GM10248 (cell line): ENCODE measurements around the gene ARHGEF12.

Experiments used
- CTCF ChIA-PET: fragments of 300-600 bp; sonication (Branson Sonifier 250); formaldehyde crosslinking; extraction: SDS; loops from one replicate; lab custom pipeline; 2021; ENCODE audit warnings: antibody characterized with exemption; lab: Yijun Ruan, JAX
- POLR2A ChIA-PET: fragments of 350-650 bp; sonication (Branson Sonifier 250); formaldehyde crosslinking; extraction: SDS; loops from one replicate; lab custom pipeline; 2020; ENCODE audit warnings: antibody characterized with exemption; lab: Yijun Ruan, JAX
- DNase-seq: peaks from one replicate; pipeline ENCODE4 v3.0.0; 2012; ENCODE audit errors: extremely low spot score
- TF ChIP-seq, protein P1 (sequence below): IDR thresholded peaks from 2 replicates; pipeline ENCODE4 v1.5.1; 2012; ENCODE audit warnings: mild to moderate bottlenecking, low read depth; ENCODE audit errors: extremely low read depth, missing control alignments, control extremely low read depth

Gene ARHGEF12

DNA sequence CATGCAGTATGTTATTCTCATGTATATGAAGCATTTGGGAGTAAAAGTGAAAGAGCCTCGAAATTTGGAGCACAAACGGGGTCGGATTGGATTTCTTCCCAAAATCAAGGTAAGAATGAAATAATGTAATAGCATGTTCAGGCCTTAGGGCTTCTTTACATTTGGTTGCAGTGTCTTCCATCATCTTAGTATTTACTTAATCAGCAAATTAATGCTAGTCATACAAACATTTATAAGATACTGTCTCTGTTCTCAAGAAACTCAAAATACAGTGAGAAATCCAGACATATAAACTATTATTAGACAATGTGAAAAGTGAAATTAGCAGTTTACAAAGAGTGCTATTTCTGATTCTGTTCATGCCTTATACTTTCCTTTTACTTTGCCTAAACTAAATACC is 112.0 kb downstream of the ARHGEF12 start:
- DNase-seq = no peak
- TF ChIP-seq, protein P1, sequence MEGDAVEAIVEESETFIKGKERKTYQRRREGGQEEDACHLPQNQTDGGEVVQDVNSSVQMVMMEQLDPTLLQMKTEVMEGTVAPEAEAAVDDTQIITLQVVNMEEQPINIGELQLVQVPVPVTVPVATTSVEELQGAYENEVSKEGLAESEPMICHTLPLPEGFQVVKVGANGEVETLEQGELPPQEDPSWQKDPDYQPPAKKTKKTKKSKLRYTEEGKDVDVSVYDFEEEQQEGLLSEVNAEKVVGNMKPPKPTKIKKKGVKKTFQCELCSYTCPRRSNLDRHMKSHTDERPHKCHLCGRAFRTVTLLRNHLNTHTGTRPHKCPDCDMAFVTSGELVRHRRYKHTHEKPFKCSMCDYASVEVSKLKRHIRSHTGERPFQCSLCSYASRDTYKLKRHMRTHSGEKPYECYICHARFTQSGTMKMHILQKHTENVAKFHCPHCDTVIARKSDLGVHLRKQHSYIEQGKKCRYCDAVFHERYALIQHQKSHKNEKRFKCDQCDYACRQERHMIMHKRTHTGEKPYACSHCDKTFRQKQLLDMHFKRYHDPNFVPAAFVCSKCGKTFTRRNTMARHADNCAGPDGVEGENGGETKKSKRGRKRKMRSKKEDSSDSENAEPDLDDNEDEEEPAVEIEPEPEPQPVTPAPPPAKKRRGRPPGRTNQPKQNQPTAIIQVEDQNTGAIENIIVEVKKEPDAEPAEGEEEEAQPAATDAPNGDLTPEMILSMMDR = no peak
- POLR2A ChIA-PET = no interaction called here
- CTCF ChIA-PET = interaction anchor here (1.1 kb wide), 1 partner anchor 19 kb away, joined by 3 read pairs; no protein-coding TSS in a partner anchor

DNA sequence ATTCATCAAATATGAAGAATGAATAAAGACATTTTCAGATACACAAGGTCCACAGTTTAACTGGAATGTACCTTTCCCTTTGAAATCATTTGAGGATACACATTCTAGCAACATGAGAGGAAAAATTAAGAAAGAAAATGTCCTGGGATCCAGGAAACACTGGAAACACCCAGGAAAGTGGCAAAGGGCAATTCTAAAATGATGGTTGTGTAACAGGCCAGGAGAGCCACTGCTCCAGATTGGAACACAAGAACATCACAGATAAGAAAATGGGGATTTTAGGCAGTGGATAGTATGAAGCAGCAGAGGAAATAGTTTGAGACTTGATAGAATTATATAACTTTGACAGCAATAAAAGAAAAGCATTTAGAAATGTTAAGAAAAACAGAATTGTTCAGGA is 119.3 kb downstream of the ARHGEF12 start:
- CTCF ChIA-PET = no interaction called here
- TF ChIP-seq, protein P1 = no peak
- DNase-seq = no peak
- POLR2A ChIA-PET = no interaction called here

DNA sequence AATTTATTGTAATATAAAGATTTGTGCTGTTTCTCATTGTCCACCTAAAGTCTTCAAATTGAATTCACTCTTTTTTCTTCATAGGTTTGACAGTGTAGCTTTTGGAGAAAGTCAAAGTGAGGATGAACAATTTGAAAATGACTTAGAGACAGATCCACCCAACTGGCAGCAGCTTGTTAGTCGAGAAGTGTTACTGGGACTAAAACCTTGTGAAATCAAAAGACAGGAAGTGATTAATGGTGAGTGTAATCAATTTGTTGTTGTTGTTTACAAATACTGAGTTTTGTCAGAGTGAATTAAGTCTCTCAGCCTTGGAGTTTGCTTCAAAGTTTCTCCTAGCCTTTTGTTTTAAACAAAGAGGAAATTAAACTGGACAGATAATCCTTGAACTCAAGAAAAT is 121.8 kb downstream of the ARHGEF12 start:
- ChIA-PET POLR2A (no interaction called here), CTCF (interaction anchor here (1.3 to 3.5 kb wide), 8 partner anchors 9 to 155 kb away, joined by 3 to 13 read pairs (median 5); partner anchors contain the start of gene ARHGEF12)

DNA sequence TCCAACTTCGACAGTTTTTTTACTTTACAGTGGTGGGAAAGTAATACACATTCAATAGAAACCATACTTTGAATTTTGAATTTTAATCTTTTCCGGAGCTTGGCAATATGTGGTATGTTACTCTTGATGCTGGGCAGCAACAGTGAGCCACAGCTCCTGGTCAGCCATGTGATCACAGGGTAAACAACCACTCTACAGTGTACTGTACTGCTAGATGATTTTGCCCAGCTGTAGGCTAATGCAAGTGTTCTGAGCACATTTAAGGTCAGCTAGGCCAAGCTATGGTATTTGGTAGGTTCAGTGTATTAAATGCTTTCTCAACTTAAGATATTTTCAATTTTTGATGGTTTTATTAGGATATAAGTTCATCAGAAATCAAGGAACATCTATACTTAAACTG is 126.6 kb downstream of the ARHGEF12 start:
- POLR2A ChIA-PET = no interaction called here
- TF ChIP-seq, protein P1 = no peak
- no peak for DNase-seq
- CTCF ChIA-PET = interaction anchor here (1.2 kb wide), 1 partner anchor 11 kb away, joined by 3 read pairs; no protein-coding TSS in a partner anchor

More for the DNA sequence above, 121.8 kb downstream of the ARHGEF12 start:
- no peak for DNase-seq
- TF ChIP-seq, protein P1 = no peak

DNA sequence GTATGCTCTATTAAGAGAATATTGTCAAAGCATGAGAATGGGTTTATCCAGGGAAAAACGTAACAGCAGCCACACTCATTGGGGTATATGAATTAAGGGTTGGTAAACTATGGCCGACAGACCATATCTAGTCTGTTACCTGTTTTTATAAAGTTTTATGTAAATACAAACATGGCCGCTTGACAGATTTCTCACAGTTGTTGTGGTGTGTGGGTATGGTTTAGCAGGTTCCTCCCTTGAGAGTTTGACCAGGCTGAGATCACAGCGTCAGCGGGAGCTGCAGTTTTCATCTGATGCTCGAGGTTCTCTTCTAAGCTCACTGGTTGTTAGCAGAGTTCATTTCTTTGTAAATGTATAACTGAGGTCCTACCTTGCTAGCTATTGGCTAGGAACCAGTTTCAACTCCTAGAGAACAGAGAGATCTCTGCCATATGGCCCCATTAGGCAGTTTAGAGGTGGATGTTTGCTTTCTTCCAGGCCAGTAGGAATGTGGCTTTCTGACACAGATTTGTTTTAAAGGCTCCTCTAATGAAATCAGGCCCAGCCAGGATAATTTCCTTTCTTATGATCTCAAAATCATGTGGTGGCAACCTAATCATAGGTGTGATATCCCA is 129.8 kb downstream of the ARHGEF12 start:
- TF ChIP-seq, protein P1 = no peak
- DNase-seq = no peak
- ChIA-PET POLR2A (no interaction called here), CTCF (interaction anchor here (2.1 to 2.4 kb wide), 2 partner anchors 9 to 23 kb away, joined by 6 to 10 read pairs; no protein-coding TSS in a partner anchor)

DNA sequence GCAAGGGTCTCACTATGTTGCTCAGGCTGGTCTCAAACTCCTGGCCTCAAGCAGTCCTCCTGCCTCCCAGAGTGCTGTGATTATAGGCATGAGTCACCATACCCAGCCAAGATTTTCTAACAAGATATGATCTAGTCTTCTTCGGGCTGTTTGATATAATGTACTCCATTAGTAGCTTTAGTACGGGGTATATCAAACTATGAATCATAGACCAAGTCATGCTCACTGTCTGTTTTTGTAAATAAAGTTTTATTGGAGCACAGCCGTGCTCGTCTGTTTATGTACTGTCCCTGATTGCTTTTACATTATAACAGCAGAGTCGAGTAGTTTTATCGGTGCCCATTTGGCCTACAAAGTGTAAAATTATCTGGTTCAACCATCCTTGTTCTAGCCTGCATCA is 131.4 kb downstream of the ARHGEF12 start:
- ChIA-PET POLR2A (no interaction called here), CTCF (interaction anchor here (2.1 to 2.4 kb wide), 2 partner anchors 10 to 21 kb away, joined by 6 to 10 read pairs; no protein-coding TSS in a partner anchor)
- TF ChIP-seq, protein P1 = no peak
- DNase-seq = no peak

DNA sequence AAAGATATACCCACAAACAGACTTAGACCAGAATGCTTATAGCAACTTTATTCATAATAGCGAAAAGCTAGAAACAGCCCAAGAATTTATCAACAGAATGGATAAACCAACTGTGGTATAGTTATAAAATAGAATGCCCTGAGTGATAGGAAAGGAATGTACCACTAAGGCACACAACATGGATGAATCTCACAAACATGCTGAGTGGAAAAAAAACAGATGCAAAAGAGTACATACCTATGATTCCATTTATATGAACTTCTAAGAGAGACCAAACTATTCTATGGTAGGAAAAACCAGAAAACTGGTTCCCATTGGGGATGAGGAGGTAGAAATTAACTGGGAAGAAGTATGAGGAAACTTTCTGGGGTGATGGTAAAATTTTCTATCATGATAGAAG is 134.9 kb downstream of the ARHGEF12 start:
- TF ChIP-seq, protein P1 = no peak
- ChIA-PET POLR2A (no interaction called here), CTCF (interaction anchor here (2.1 kb wide), 1 partner anchor 19 kb away, joined by 7 read pairs; no protein-coding TSS in a partner anchor)
- DNase-seq = no peak
